A549 (cell line): ENCODE data around the gene ENTPD2. TPM values are rescaled to one million over a fixed set of nuclear protein-coding genes. Genes with fewer than 3 reads are reported as not detected.

ENCODE experiments used
- ATAC-seq, 2 experiments: fragments of 200-7000 bp in 1 of 2; fragments of >200 bp in 1 of 2; cut with Nextera tagmentation in 1 of 2; cut with Tn5 transposase in 1 of 2; 3 replicates each; pipeline versions ENCODE4 v1.8.0 to v1.9.1; 2018 to 2020; ENCODE audit warnings: mild to moderate bottlenecking in 1 of 2, moderate library complexity in 1 of 2
- CTCF ChIA-PET: fragments of 300-600 bp; sonication (Branson Sonifier 250); formaldehyde crosslinking; extraction: SDS; loops from one replicate; lab custom pipeline; 2021; ENCODE audit warnings: antibody characterized with exemption, inconsistent platforms; lab: Yijun Ruan, JAX
- POLR2A ChIA-PET: fragments of 350-600 bp; formaldehyde crosslinking; extraction: SDS; loops from one replicate; lab custom pipeline; 2021; ENCODE audit warnings: antibody characterized with exemption, inconsistent platforms; lab: Yijun Ruan, JAX
- DNase-seq, 2 experiments: peaks; one replicate each; pipeline versions ENCODE4 v3.0.0 to v3.0.0-alpha.2; 2011 to 2016; ENCODE audit warnings: low read depth in 1 of 2, low spot score in 1 of 2
- FAIRE-seq: peaks from 2 replicates; lab custom pipeline; 2011; peaks lifted over from hg19 to GRCh38; lab: Jason Lieb, UNC
- H3K27ac ChIP-seq, 2 experiments: fragments of >200 bp; sonication (Bioruptor Twin); formaldehyde crosslinking; 3 replicates each; pipeline ENCODE4 v1.5.1; 2016 to 2017
- H3K4me1 ChIP-seq: fragments of >200 bp; sonication (Bioruptor Twin); formaldehyde crosslinking; 3 replicates; pipeline ENCODE4 v1.6.1; 2016
- H3K4me2 ChIP-seq: fragments of >200 bp; sonication (Bioruptor Twin); formaldehyde crosslinking; 3 replicates; pipeline ENCODE4 v1.6.1; 2016
- H3K4me3 ChIP-seq: fragments of >200 bp; sonication (Bioruptor Twin); formaldehyde crosslinking; 3 replicates; pipeline ENCODE4 v1.5.1; 2016
- H3K9me3 ChIP-seq: fragments of >200 bp; sonication (Bioruptor Twin); formaldehyde crosslinking; 3 replicates; pipeline ENCODE4 v1.6.1; 2016
- BHLHE40 ChIP-seq: IDR thresholded peaks from 2 replicates; pipeline ENCODE4 v1.6.1; 2012; ENCODE audit warnings: low read depth, low read length, inconsistent platforms
- CBX2 ChIP-seq: fragments of 200-600 bp; sonication (generic); IDR thresholded peaks from 2 replicates; pipeline ENCODE4 v1.6.1; 2016; ENCODE audit warnings: low read depth, mild to moderate bottlenecking, borderline replicate concordance
- CBX8 ChIP-seq: fragments of 200-600 bp; sonication (generic); IDR thresholded peaks from 2 replicates; pipeline ENCODE4 v1.6.1; 2016
- CHD2 ChIP-seq: fragments of 150-350 bp; IDR thresholded peaks from 2 replicates; pipeline ENCODE4 v1.6.1; 2014; ENCODE audit warnings: low read length; ENCODE audit not compliant: partially characterized antibody
- CTCF ChIP-seq: fragments of >200 bp; sonication (Bioruptor Twin); formaldehyde crosslinking; IDR thresholded peaks from 3 replicates; pipeline ENCODE4 v1.5.1; 2016
- FOXS1 ChIP-seq: fragments of 250-450 bp; sonication (Bioruptor Pico); IDR thresholded peaks from 2 replicates; pipeline ENCODE4 v1.5.0; 2020; ENCODE audit warnings: mild to moderate bottlenecking, moderate library complexity
- HDAC2 ChIP-seq: fragments of 200-600 bp; sonication (generic); IDR thresholded peaks from 2 replicates; pipeline ENCODE4 v1.6.1; 2016
- JUN ChIP-seq, 2 experiments: fragments of >200 bp; sonication (Bioruptor Twin); formaldehyde crosslinking; IDR thresholded peaks; 2 replicates in 1 of 2; 3 replicates in 1 of 2; pipeline ENCODE4 v1.6.1; 2016 to 2017
- JUNB ChIP-seq: fragments of >200 bp; sonication (Bioruptor Twin); formaldehyde crosslinking; IDR thresholded peaks from 2 replicates; pipeline ENCODE4 v1.6.1; 2016
- MAZ ChIP-seq: fragments of 150-350 bp; IDR thresholded peaks from 2 replicates; pipeline ENCODE4 v1.6.1; 2014; ENCODE audit warnings: antibody characterized with exemption, low read depth, low read length, borderline replicate concordance
- NR3C1 ChIP-seq: fragments of >200 bp; sonication (Bioruptor Twin); formaldehyde crosslinking; IDR thresholded peaks from 3 replicates; pipeline ENCODE4 v1.6.1; 2017
- PHF8 ChIP-seq: fragments of 200-600 bp; sonication (generic); IDR thresholded peaks from 2 replicates; pipeline ENCODE4 v1.6.1; 2016; ENCODE audit warnings: low read depth, mild to moderate bottlenecking, antibody characterized with exemption, moderate library complexity, borderline replicate concordance
- POLR2AphosphoS2 ChIP-seq: conservative IDR thresholded peaks from 2 replicates; pipeline ENCODE4 v1.6.1; 2012; ENCODE audit warnings: low read length, improper control_type of control experiment, inconsistent platforms
- RFX5 ChIP-seq: fragments of 450-650 bp; IDR thresholded peaks from 2 replicates; pipeline ENCODE4 v1.7.1; 2014; ENCODE audit warnings: antibody characterized with exemption, mild to moderate bottlenecking, moderate library complexity
- RNF2 ChIP-seq: fragments of 200-600 bp; sonication (generic); IDR thresholded peaks from 2 replicates; pipeline ENCODE4 v1.6.1; 2016; ENCODE audit warnings: low read depth, mild to moderate bottlenecking, antibody characterized with exemption, moderate library complexity, borderline replicate concordance
- SMC3 ChIP-seq: fragments of >200 bp; sonication (Bioruptor Twin); formaldehyde crosslinking; IDR thresholded peaks from 3 replicates; pipeline ENCODE4 v1.6.1; 2018; ENCODE audit warnings: inconsistent platforms
- USF2 ChIP-seq: fragments of 450-650 bp; IDR thresholded peaks from 2 replicates; pipeline ENCODE4 v1.6.1; 2014; ENCODE audit warnings: antibody characterized with exemption
- ZC3H11A ChIP-seq: fragments of 450-650 bp; IDR thresholded peaks from 2 replicates; pipeline ENCODE4 v1.6.1; 2014; ENCODE audit warnings: antibody characterized with exemption, mild to moderate bottlenecking
- ZFP36 ChIP-seq: fragments of 450-650 bp; IDR thresholded peaks from 2 replicates; pipeline ENCODE4 v1.6.1; 2014; ENCODE audit warnings: borderline replicate concordance; ENCODE audit not compliant: partially characterized antibody
- ZNF302 ChIP-seq: fragments of 250-450 bp; sonication (Bioruptor Pico); IDR thresholded peaks from 2 replicates; pipeline ENCODE4 v1.9.0; 2021; ENCODE audit warnings: inconsistent platforms, mild to moderate bottlenecking, moderate library complexity
- ZSCAN20 ChIP-seq: fragments of 250-450 bp; sonication (Bioruptor Pico); IDR thresholded peaks from 2 replicates; pipeline ENCODE4 v1.8.0; 2022; ENCODE audit warnings: mild to moderate bottlenecking, moderate library complexity
- WGBS: methylation state at CpG from one replicate; pipeline ENCODE4 v1.1.6; 2017; ENCODE audit errors: missing lambda C conversion rate; 5-methylcytosine and 5-hydroxymethylcytosine counted together
- polyA plus RNA-seq, 4 experiments: library from polyadenylated mRNA; depleted of rRNA in 3 of 4; stranded (reverse); fragments of >200 nt; fragmentation: RNase III in 1 of 4; extraction: RNeasy Plus Mini Kit Qiagen cat#74134 plus additional on column Dnase treatment in 1 of 4; gene quantifications; 2 replicates in 3 of 4; 3 replicates in 1 of 4; pipeline ENCODE4 v1.2.3, GENCODE V29; 2011 to 2017
- TF ChIP-seq, protein P1 (sequence below): fragments of >200 bp; sonication (Bioruptor Twin); formaldehyde crosslinking; IDR thresholded peaks from 3 replicates; pipeline ENCODE4 v1.6.1; 2016
- TF ChIP-seq, protein P2 (sequence below): fragments of 250-450 bp; sonication (Bioruptor Pico); IDR thresholded peaks from 2 replicates; pipeline ENCODE4 v1.5.0; 2021; ENCODE audit warnings: mild to moderate bottlenecking, moderate library complexity, borderline replicate concordance
- TF ChIP-seq, protein P3 (sequence below): fragments of 250-450 bp; sonication (Bioruptor Pico); IDR thresholded peaks from 2 replicates; pipeline ENCODE4 v1.5.0; 2020; ENCODE audit warnings: low read depth, mild to moderate bottlenecking, moderate library complexity
- TF ChIP-seq, protein P4 (sequence below): IDR thresholded peaks from 2 replicates; pipeline ENCODE4 v1.6.1; 2012; ENCODE audit warnings: low read depth, borderline replicate concordance

Gene ENTPD2
- polyA plus RNA-seq, 2 of the 4 experiments (the other 2 are of a cell fraction) = 0.75 to 1.2 TPM

DNA sequence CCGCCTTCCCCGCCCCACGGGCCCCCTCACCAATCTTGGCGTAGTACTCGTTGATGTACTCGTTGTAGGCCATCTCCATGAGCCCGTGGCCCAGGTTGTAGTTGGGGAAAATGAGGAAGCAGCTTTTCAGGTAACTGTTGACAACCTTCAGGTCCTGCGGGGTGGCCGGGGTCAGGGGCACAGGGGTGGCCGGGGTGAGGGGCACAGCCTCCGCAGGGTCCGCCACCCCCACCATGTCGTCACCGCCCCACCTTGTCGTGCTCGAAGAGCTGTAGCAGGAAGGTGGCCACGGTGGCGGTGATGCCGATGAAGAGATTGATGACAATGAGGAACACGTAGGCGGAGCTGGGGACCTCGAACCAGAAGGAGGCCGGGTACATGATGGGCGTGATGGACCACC lies 42.7 kb downstream of the ENTPD2 start (continued):
- TF ChIP-seq ZNF302 (CRISPR knock-in tag) (no peak), JUNB (no peak)

- Histone ChIP-seq H3K4me3 (no peak overlapping the region), H3K4me1 (peaks cover 5% of the 10 kb centered on the region; the same call in 2 of the 3 replicates), H3K9me3 (no peaks in the 10 kb centered on the region)
- 94% methylated on average over 32 of the region's 49 CpGs for WGBS
- FAIRE-seq = no peak
- TF ChIP-seq, protein P1, sequence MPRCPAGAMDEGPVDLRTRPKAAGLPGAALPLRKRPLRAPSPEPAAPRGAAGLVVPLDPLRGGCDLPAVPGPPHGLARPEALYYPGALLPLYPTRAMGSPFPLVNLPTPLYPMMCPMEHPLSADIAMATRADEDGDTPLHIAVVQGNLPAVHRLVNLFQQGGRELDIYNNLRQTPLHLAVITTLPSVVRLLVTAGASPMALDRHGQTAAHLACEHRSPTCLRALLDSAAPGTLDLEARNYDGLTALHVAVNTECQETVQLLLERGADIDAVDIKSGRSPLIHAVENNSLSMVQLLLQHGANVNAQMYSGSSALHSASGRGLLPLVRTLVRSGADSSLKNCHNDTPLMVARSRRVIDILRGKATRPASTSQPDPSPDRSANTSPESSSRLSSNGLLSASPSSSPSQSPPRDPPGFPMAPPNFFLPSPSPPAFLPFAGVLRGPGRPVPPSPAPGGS = no peak
- TF ChIP-seq FOXS1 (CRISPR knock-in tag) (no peak), CHD2 (no peak), JUN (IDR thresholded peaks at IDR 0.05) (no peak), ZC3H11A (no peak)
- TF ChIP-seq, protein P2, sequence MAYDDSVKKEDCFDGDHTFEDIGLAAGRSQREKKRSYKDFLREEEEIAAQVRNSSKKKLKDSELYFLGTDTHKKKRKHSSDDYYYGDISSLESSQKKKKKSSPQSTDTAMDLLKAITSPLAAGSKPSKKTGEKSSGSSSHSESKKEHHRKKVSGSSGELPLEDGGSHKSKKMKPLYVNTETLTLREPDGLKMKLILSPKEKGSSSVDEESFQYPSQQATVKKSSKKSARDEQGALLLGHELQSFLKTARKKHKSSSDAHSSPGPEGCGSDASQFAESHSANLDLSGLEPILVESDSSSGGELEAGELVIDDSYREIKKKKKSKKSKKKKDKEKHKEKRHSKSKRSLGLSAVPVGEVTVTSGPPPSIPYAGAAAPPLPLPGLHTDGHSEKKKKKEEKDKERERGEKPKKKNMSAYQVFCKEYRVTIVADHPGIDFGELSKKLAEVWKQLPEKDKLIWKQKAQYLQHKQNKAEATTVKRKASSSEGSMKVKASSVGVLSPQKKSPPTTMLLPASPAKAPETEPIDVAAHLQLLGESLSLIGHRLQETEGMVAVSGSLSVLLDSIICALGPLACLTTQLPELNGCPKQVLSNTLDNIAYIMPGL = no peak
- TF ChIP-seq, all 56 proteins: peak for 0
- ATAC-seq = no peak
- DNase-seq = no peak
- ChIA-PET POLR2A (no interaction called here), CTCF (interaction anchor here (1.0 to 2.9 kb wide), 4 partner anchors 15 to 25 kb away, joined by 4 to 13 read pairs (median 4); no protein-coding TSS in a partner anchor)
- Histone ChIP-seq H3K4me2 (no peak overlapping the region), H3K27ac (no peak overlapping the region)
Observed at GRCh38 chr9:137009938-137010732, 43.7 kb downstream of the ENTPD2 start.

GRCh38 chr9:137009217-137009616 lies 44.6 kb downstream of the ENTPD2 start:
- no peak overlapping the region for H3K4me2 ChIP-seq
- TF ChIP-seq PHF8 (no peak), CHD2 (no peak), ZSCAN20 (no peak), ZFP36 (no peak), POLR2AphosphoS2 (no peak), NR3C1 (no peak), RNF2 (no peak), BHLHE40 (no peak), SMC3 (no peak), USF2 (no peak), HDAC2 (no peak), CTCF (no peak), CBX2 (no peak), MAZ (no peak), CBX8 (no peak), RFX5 (no peak)
- TF ChIP-seq, protein P1 = no peak
- TF ChIP-seq, protein P3, sequence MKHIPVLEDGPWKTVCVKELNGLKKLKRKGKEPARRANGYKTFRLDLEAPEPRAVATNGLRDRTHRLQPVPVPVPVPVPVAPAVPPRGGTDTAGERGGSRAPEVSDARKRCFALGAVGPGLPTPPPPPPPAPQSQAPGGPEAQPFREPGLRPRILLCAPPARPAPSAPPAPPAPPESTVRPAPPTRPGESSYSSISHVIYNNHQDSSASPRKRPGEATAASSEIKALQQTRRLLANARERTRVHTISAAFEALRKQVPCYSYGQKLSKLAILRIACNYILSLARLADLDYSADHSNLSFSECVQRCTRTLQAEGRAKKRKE (CRISPR knock-in tag) = no peak
- TF ChIP-seq, protein P4, sequence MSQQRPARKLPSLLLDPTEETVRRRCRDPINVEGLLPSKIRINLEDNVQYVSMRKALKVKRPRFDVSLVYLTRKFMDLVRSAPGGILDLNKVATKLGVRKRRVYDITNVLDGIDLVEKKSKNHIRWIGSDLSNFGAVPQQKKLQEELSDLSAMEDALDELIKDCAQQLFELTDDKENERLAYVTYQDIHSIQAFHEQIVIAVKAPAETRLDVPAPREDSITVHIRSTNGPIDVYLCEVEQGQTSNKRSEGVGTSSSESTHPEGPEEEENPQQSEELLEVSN = no peak
- CTCF ChIA-PET = interaction anchor here (1.0 to 2.9 kb wide), 3 partner anchors 18 to 26 kb away, joined by 4 to 13 read pairs (median 4); no protein-coding TSS in a partner anchor
- no peak overlapping the region for H3K27ac ChIP-seq
- H3K4me1 ChIP-seq = peaks cover 5% of the 10 kb centered on the region; the same call in 2 of the 3 replicates
- WGBS = 90% methylated on average over 9 of the region's 18 CpGs
- H3K9me3 ChIP-seq = no peaks in the 10 kb centered on the region
- ATAC-seq (no peak), FAIRE-seq (no peak), DNase-seq (no peak)
- H3K4me3 ChIP-seq = no peak overlapping the region
- POLR2A ChIA-PET = interaction anchor here (0.6 kb wide), 1 partner anchor 17 kb away, joined by 3 read pairs; the partner anchor contains the start of gene PAXX
